Stimulated activated CD4-positive, alpha-beta T cell treated with anti-CD3 and anti-CD28 coated beads, Interleukin-1b, Interleukin-23, amount 100 ng/mL, for 24 hours (primary cell): ENCODE measurements around the gene CACNA1B.

Experiments
- DNase-seq, 4 experiments: peaks; one replicate each; pipeline ENCODE4 v3.0.0-alpha.2; 2020; ENCODE audit warnings: low read depth in 4 of 4, low spot score in 1 of 4

Gene CACNA1B

GRCh38 chr9:137978262-137978714 is 100.7 kb downstream of the CACNA1B start:
- no peak for DNase-seq

GRCh38 chr9:137982200-137982599 is 104.6 kb downstream of the CACNA1B start:
- no peak for DNase-seq

GRCh38 chr9:137984005-137984404 is 106.4 kb downstream of the CACNA1B start:
- DNase-seq: no peak

GRCh38 chr9:137984520-137985257 is 107.1 kb downstream of the CACNA1B start:
- no peak for DNase-seq

- no peak for DNase-seq
These were observed 108.1 kb downstream of the CACNA1B start for GRCh38 chr9:137985637-137986071.

- DNase-seq: no peak
These were observed 108.9 kb downstream of the CACNA1B start for GRCh38 chr9:137986268-137987099.

GRCh38 chr9:137987244-137988030 is 109.9 kb downstream of the CACNA1B start:
- DNase-seq: no peak

GRCh38 chr9:137988051-137988450 is 110.5 kb downstream of the CACNA1B start:
- no peak for DNase-seq

GRCh38 chr9:137988701-137989100 is 111.1 kb downstream of the CACNA1B start:
- DNase-seq: no peak

- DNase-seq: no peak
These were observed 111.6 kb downstream of the CACNA1B start for GRCh38 chr9:137989156-137989555.

- DNase-seq: no peak
These were observed 112.6 kb downstream of the CACNA1B start for GRCh38 chr9:137989999-137990715.

GRCh38 chr9:138003485-138004190 is 126.1 kb downstream of the CACNA1B start:
- DNase-seq: no peak

GRCh38 chr9:138006576-138007233 is 129.1 kb downstream of the CACNA1B start:
- no peak for DNase-seq

GRCh38 chr9:138007566-138007917 is 130.0 kb downstream of the CACNA1B start:
- DNase-seq: no peak

- no peak for DNase-seq
These were observed 130.6 kb downstream of the CACNA1B start for GRCh38 chr9:138007918-138008841.

- no peak for DNase-seq
These were observed 131.6 kb downstream of the CACNA1B start for GRCh38 chr9:138009016-138009802.

- DNase-seq: no peak
These were observed 132.5 kb downstream of the CACNA1B start for GRCh38 chr9:138009803-138010690.
